Neutrophil (primary cell): ENCODE measurements around the gene SBNO2.

Experiments used
- H3K27ac ChIP-seq: fragments of 200-600 bp; sonication (generic); 2 replicates; pipeline ENCODE4 v1.5.1; 2016; ENCODE audit warnings: mild to moderate bottlenecking, moderate library complexity
- H3K27me3 ChIP-seq: fragments of 200-600 bp; sonication (generic); 2 replicates; pipeline ENCODE4 v1.6.0; 2016; ENCODE audit warnings: mild to moderate bottlenecking
- H3K36me3 ChIP-seq: fragments of 200-600 bp; sonication (generic); 2 replicates; pipeline ENCODE4 v1.5.1; 2017
- H3K4me1 ChIP-seq, 2 experiments: fragments of 200-600 bp in 1 of 2; sonication (generic) in 1 of 2; 1 replicate in 1 of 2; 2 replicates in 1 of 2; pipeline versions ENCODE4 v1.5.1 to v1.6.1; 2013 to 2016; ENCODE audit warnings: low read depth in 1 of 2, low read length in 1 of 2, mild to moderate bottlenecking in 1 of 2, moderate library complexity in 1 of 2; ENCODE audit not compliant: control insufficient read depth in 1 of 2, insufficient read depth in 1 of 2
- H3K4me3 ChIP-seq, 2 experiments: fragments of 200-600 bp in 1 of 2; sonication (generic) in 1 of 2; 1 replicate in 1 of 2; 2 replicates in 1 of 2; pipeline ENCODE4 v1.5.1; 2013 to 2016; ENCODE audit warnings: low read depth in 1 of 2, low read length in 1 of 2, mild to moderate bottlenecking in 1 of 2, moderate library complexity in 1 of 2
- H3K9me3 ChIP-seq: fragments of 200-600 bp; sonication (generic); 2 replicates; pipeline ENCODE4 v1.5.1; 2016
- CTCF ChIP-seq: fragments of 200-600 bp; sonication (generic); IDR thresholded peaks from 2 replicates; pipeline ENCODE4 v1.5.1; 2016; ENCODE audit warnings: antibody characterized with exemption

Gene SBNO2

GRCh38 chr19:1157931-1158884 lies 15.9 kb downstream of the SBNO2 start:
- peaks cover 37 to 53% of the 10 kb centered on the region in 2 experiments for H3K4me1 ChIP-seq
- no peak overlapping the region for H3K27ac ChIP-seq
- no peak for TF ChIP-seq CTCF

DNA sequence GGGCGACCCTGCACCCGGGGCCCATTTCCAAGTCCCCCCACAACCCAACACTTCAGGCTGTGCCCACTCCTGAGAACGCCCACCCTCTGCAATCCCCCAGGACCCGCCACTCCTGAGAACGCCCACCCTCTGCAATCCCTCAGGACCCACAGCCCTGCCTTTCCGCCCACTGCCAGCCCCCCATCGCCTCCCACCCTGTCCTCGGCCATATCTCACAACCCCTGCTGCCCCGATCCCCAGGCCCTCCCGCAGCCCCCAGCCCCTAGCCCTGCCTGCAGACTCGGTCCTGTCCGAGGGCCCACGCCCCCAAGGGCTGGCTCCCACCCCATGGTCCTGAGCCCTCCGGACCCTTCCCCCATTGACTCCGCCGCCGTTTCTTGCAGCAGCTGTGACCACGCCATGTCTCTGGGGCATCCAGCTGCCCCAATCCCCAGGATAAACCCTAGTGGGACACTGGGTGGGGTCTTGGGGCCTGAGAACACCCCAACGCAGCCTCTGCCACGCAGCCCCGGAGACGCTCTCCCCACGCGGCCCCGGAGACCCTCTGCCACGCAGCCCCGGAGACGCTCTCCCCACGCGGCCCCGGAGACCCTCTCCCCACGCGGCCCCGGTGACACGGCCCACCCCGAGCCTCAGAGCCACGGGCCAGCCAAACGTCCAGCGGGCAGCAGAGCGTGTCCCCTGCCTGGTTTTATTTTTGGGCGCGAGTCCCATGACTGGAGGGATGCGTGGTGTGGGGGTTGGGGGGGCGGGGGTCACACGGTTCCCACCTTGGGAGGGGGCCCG lies 17.0 kb downstream of the SBNO2 start:
- no peaks in the 10 kb centered on the region for H3K27me3 ChIP-seq
- peaks cover 35% of the 10 kb centered on the region for H3K36me3 ChIP-seq
- peaks cover 41 to 47% of the 10 kb centered on the region in 2 experiments for H3K4me1 ChIP-seq
- no peaks in the 10 kb centered on the region for H3K9me3 ChIP-seq
- no peak overlapping the region for H3K4me3 ChIP-seq
- no peak for TF ChIP-seq CTCF
- peak overlapping the region; percentile 94 for H3K27ac ChIP-seq

More at GRCh38 chr19:1157931-1158884, 15.9 kb downstream of the SBNO2 start:
- no peak overlapping the region for H3K4me3 ChIP-seq
- peaks cover 26% of the 10 kb centered on the region for H3K36me3 ChIP-seq
- no peaks in the 10 kb centered on the region for H3K9me3 ChIP-seq
- no peaks in the 10 kb centered on the region for H3K27me3 ChIP-seq

GRCh38 chr19:1156305-1156801 lies 17.7 kb downstream of the SBNO2 start:
- Histone ChIP-seq H3K9me3 (no peaks in the 10 kb centered on the region), H3K27ac (peak overlapping the region; percentile 94), H3K36me3 (peaks cover 42% of the 10 kb centered on the region), H3K4me1 (peaks cover 38 to 46% of the 10 kb centered on the region in 2 experiments), H3K4me3 (peak overlapping the region; percentile 80 to 96), H3K27me3 (no peaks in the 10 kb centered on the region)
- TF ChIP-seq CTCF = no peak

DNA sequence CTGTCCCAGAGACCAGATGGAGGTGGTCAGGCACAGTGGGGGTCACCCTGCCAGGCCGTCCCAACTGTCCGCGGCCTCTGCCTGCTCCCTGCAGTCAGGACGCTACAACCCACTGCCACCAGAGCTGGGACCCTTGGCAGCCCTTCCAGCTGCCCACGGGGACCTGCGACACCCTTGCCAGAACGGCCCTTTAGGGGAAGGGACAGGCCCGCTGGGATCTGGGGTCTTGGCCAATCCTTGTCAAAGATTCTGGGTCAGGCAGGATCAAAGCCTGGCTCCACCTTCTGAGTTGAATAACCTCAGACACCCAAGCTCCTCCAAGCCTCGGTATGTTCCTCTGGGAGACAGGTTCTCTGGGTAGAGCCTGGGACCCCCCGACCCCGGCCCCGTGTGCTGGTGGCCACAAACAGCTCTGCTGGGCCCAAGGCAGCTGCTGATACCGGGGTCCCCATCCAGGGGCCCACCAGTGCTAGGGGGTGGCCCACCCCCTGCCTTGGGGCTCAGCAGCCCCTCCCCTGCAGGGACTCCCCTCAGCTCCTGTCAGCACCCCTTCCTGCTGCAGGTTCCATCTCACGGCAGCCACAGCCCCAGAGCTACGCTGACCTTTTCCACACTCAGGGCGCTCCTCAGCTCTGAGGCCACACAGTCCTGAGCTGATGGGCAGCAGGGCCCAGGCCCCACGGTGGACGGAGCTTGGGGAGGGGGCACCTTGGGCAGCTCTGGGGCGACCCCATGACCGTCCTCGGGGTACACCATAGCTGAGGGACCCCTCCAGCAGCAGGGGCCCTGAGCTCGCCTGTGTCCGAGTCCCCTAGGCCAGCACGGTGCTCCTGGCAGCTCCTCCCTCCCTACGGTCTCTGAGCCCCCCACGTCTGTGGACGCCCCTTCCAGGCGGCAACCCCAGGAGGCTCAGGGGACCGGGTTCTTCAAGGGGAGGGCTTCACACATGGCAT lies 18.4 kb downstream of the SBNO2 start:
- no peak for TF ChIP-seq CTCF
- peak overlapping the region; percentile 80 to 96 for H3K4me3 ChIP-seq
- H3K4me1 ChIP-seq = peaks cover 38 to 46% of the 10 kb centered on the region in 2 experiments
- H3K36me3 ChIP-seq = peaks cover 49% of the 10 kb centered on the region
- no peaks in the 10 kb centered on the region for H3K27me3 ChIP-seq
- no peaks in the 10 kb centered on the region for H3K9me3 ChIP-seq
- peak overlapping the region; percentile 94 for H3K27ac ChIP-seq
